IPS DF 4.7 (cell line): ENCODE results near the gene DNAJC24.

Source experiments
- DNase-seq: peaks from one replicate; pipeline ENCODE4 v3.0.0-alpha.2; 2013; ENCODE audit warnings: low spot score; ENCODE audit errors: extremely low read depth

Gene DNAJC24

DNA sequence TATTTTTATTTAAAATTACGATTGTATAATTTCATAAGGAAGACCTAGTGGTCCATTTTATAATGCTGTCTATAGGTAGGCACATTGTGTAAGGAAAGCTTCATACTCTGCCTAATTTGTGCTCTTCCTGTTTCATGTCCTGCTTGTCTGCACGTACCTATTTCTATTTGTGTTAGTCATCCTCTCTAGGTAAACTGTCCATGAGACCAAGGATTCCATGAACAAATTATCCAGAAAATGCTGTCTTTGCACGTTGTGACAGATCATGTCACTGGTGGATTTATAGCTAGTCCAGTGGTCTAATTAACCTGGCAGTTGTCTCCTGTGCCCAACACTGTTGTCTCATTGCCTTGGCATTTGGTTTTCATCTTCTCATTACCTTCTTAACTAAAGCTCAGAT lies 44.7 kb downstream of the DNAJC24 start:
- no peak for DNase-seq

- DNase-seq: no peak
Measured at GRCh38 chr11:31415435-31415834, 45.8 kb downstream of the DNAJC24 start.

DNA sequence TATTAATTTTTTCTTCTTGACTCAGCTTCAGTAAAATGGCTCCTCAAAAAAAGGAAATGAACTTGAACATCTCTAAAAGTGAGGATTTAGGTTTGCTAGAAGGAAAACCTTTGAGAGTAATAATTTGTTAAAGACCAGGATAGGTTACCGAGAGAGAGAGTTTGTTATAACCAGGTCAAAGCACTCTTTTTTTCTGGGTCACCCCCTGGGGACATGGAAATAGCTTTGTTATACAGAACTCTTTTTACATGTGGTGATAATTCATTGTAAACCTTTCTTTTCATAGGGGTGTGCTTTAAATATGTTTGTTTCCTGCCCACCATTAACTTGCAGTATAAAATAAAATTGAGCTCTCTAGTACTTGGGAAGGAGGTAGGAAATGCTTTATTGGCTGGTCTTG lies 47.7 kb downstream of the DNAJC24 start:
- no peak for DNase-seq

DNA sequence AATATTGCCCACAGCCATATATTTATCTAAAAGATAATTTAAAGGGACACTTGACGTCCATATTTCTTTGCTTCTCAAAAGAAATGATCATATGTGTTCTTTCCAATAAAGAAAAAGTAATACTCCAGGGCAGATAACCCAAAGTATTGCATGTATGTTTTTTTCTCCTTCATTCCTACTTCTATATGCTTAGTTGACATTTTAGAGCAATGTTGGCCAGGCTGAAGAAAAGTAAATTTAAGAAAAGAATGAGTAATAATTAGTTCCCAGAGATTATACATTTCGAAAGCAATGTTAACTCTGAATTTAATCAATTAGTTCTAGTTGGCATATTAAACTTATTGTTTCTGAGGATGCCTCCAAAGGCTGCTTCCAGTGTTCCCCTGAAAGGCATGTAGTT lies 48.2 kb downstream of the DNAJC24 start:
- DNase-seq: no peak

DNA sequence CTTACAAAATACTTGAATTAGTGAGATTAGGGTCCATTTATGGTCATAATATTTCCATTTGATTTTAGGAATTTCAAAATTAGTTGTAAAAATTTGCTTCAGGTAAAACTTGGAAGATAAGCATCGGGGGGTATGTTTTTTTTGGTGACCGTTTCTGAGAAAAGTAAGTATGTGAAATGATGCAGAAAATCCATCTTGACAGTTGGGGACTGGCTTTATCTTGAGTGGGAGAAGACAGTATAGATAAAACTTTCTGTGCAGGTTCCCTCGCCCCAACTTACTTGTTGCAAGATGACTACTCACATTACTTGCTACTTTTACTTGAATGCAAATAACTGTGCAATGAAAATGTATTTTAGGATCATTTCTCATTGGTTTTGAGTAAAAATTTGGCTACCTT lies 49.5 kb downstream of the DNAJC24 start:
- DNase-seq: no peak

DNA sequence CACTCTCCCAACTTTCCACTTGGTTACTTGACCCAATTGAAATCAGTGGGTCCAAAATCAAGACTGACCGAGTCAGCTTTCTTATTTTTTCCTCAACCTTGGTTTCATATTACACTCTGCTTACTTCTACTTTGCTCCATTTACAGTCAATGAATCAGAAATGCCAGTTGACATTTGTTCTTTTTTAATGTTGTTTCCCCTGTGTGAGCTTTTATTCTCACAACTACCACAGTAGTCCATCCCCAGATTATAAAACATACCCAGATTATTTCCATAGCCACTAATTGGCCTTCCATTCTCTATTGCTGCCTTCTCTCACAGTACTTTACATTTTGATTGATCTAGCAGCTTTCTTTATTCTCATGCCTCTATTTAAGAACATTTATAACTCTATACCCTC lies 50.0 kb downstream of the DNAJC24 start:
- no peak for DNase-seq

- DNase-seq: no peak
Measured at GRCh38 chr11:31421820-31422219, 52.2 kb downstream of the DNAJC24 start.

DNA sequence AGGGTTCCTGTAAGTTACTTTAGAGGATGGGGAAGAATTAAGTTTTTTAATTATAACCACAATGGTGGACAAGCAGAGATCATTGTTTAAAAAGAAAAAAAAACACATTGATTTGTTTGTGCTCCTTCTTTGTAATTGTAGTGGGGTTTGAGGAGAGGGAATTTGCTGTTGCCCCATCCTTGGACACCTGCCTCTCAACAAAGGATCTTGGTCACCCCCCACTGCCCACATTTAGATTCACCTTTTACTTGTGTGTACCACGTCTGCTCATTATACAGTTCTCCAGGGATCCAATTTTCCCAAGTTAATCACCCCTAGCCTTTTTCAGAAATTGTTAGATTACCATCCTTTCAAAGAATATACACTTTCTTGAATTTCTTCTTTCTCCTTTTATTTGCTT lies 53.0 kb downstream of the DNAJC24 start:
- no peak for DNase-seq

DNA sequence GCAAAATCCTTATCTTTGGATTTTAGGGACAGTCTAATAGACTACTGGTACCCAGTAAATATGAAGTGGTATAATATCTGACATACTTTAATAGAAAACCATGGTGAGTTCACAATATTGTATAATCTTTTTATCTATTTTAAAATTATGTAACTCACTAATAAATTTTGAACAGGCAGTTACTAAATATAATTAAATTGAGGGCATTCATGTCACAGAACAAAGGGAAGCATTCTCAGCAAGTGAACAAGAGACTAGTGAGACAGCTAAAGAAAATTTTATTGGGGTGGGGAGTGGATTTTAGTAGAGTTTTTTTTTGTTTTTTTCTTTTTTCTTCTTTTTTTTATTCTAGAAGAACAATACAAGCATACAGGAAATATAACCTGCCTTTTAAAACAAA lies 55.0 kb downstream of the DNAJC24 start:
- DNase-seq: no peak

- DNase-seq: no peak
Measured at GRCh38 chr11:31433851-31434250, 64.2 kb downstream of the DNAJC24 start.

DNA sequence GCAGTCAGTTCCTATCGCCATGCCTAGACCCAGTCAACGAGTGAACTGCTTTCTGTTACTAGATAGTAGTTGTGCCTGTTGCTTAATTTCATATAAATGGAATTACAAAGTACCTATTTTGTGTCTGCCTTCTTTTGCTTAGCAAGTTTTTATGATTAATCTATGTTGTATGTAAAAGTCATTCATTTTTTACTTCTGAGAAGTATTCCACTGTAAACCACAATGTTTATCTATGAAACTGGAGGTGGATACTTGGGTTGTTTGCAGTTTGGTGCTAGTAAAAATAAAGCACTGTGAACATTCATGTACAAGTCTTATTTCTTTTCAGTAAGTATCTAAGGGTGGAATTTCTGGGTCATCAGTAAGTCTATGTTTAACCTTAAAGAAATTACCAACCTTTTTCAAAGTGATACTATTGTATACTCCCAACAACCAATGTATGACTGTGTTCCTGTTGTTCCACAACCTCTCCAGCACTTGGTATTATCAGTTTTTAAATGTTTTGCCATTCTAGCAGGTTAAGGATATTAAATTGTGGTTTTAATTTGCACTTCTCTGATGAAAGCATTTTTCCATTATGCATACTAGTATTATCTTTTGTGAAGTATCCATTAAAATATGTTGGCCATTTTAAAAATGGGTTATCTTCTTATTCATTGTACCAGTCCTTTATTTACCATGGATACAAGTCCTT lies 68.2 kb downstream of the DNAJC24 start:
- DNase-seq: no peak

- no peak for DNase-seq
Measured at GRCh38 chr11:31441296-31441695, 71.6 kb downstream of the DNAJC24 start.

- DNase-seq: no peak
Measured at GRCh38 chr11:31442086-31442485, 72.4 kb downstream of the DNAJC24 start.

GRCh38 chr11:31443802-31444201 lies 74.1 kb downstream of the DNAJC24 start:
- DNase-seq: no peak

DNA sequence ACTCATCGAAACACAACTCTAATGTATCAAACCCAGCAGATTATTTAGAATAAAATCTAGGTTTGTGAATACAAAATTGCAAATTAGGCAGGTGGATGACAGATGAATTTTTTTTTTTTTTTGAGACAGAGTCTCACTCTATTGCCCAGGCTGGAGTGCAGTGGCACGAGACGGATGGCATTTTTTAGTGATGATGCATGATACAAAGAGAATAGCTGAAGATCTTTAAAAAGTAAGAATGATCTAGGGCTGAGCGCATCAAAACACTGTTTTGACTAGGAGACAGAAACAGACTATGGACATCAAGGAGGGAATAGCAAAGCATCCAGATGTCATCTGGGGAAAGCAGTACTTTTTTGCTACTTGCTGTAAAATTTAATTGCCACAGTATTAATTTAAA lies 76.0 kb downstream of the DNAJC24 start:
- no peak for DNase-seq

DNA sequence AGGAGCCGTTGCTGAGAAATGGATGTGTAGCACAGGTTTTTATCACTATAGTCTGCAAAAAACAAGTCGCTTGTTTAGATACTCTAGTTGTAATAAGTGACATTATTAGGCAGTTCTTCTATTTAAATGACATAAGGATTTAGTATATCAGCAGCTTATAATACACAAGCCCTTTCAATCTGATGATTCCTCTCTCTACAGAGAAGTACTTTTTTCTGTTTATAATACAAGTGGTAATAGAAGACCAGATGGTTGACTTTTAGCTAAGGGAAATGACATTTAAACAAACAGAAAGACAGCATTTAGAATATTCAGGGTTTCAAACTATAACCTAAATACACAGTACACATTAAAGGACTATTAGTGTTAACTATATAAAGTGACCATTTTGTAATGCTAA lies 79.4 kb downstream of the DNAJC24 start:
- no peak for DNase-seq

DNA sequence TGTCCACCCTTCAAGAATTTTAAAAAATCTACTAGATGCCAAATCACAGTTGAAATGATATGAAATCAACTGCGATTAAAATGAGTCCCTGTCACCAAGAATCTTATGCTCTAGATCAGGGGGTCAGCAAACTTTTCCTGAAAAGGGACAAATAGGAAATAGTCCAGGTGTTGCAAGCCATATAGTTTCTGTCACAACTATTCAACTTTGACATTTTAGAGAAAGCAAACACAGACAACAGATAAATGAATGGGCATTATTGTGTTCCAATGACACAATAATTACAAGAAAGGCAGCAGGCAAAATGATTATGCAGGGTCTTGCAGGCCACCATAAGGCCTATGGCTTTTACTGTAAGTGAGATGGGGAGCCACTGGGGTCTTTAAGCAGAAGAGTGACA lies 81.2 kb downstream of the DNAJC24 start:
- no peak for DNase-seq

GRCh38 chr11:31455177-31455576 lies 85.5 kb downstream of the DNAJC24 start:
- DNase-seq: no peak

DNA sequence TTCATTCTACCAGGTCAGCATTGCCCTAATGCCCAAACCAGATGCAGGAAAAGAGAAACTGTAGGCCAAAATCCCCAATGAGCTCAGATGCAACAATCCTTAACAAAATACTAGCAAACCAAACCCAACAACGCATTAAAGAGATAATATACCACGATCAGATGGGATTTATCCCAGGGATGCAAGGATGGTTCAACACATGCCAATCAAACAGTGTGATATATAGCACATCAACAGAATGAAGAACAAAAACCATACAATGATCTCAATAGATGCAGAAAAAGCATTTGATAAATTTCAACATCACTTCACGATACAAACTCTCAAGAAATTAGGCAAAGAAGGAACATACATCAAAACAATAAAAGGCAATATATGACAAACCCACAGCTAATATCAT lies 94.8 kb downstream of the DNAJC24 start:
- no peak for DNase-seq

DNA sequence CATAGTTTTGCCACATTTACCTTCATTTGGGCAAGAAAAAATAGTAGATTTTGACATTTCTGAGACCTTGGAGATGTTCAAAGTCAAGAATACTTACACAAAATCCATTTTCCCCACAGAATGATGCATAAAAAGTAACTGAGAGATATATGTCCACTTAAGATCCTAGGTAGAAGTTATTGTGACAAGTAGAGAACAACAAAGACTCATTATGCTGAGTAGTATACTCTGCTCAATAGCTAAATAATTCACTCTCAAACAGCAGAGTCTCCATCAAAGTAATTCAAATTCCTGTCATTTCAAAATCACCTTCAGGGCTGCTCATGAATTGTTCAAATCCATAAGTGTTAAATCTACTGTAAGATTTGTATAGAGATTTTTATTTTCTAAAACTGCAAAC lies 104.4 kb downstream of the DNAJC24 start:
- no peak for DNase-seq

- DNase-seq: no peak
Measured at GRCh38 chr11:31477528-31478222, 108.0 kb downstream of the DNAJC24 start.

- no peak for DNase-seq
Measured at GRCh38 chr11:31478223-31478590, 108.5 kb downstream of the DNAJC24 start.

DNA sequence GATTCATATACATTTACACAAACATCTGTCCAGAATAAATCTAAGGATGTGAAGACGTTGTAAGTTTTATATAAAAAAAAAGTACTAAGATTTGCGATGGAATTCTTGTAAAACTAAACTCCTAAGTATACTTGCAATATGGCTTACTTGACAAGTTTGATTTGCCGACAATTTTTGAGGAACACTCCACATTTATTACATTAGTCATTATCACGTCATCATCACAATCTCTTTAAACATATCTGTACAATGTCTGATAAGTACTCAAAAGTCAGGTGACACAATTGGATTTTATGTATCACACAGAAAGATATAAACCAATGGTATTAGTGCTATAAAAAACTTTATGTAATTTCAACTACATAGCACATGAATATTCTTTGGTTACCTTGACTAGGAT lies 109.4 kb downstream of the DNAJC24 start:
- no peak for DNase-seq
